ENCODE data around the gene DRC1. TPM values are rescaled to one million over a fixed set of nuclear protein-coding genes. Genes with fewer than 3 reads are reported as not detected.

The DRC1 gene
- total RNA-seq, 2 donors from 2014 or later, result 0.33 to 0.48 TPM

DNA sequence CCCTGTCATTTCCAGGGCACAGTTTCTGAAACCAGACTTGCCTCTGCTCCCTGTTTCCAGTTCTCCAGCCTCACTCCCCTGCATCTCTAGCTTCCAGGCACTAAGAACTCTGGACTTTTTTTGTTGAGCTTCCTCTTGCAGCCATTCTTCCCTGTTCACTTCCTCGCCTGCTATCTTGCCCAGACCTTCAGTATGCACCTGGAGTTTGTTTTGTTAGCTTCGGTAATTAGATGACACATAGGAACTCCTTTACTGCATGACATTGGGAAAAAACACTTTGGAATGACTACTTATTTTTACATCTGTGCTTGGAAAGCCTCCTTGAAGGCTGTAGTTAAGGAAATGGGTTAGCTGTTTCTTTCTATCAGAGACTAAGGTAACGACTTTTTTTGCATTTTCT is 41.0 kb downstream of the DRC1 start:
- Mint-ChIP-seq H3K27ac (no peak overlapping the region), H3K27me3 (ENCODE audit: insufficient read depth) (peaks cover 3% of the 10 kb centered on the region), H3K36me3 (ENCODE audit: low read depth) (no peaks in the 10 kb centered on the region), H3K9me3 (peaks cover 5% of the 10 kb centered on the region), H3K4me3 (no peak overlapping the region), H3K4me1 (peaks cover 13% of the 10 kb centered on the region)
- no peak for DNase-seq
- Histone ChIP-seq H3K36me3 (ENCODE audit: control insufficient read depth, insufficient read depth, low read length) (no peaks in the 10 kb centered on the region), H3K27ac (ENCODE audit: low read depth, low read length) (no peak overlapping the region), H3K9me3 (ENCODE audit: control insufficient read depth, low read length) (no peaks in the 10 kb centered on the region), H3K27me3 (ENCODE audit: control insufficient read depth, insufficient read depth, low read length, poor library complexity, severe bottlenecking) (no peaks in the 10 kb centered on the region), H3K9ac (ENCODE audit: extremely low read depth, low read length, poor library complexity, severe bottlenecking) (no peak overlapping the region), H3K4me3 (ENCODE audit: low read length) (no peak overlapping the region), H3K4me1 (ENCODE audit: control insufficient read depth, insufficient read depth, low read length) (peaks cover 5% of the 10 kb centered on the region)
- 86 to 87% methylated on average over 3 of the region's 3 CpGs for WGBS, 2 experiments (ENCODE audit: insufficient coverage in 1 of 2, insufficient read length in 1 of 2)
- TF ChIP-seq, protein P1, sequence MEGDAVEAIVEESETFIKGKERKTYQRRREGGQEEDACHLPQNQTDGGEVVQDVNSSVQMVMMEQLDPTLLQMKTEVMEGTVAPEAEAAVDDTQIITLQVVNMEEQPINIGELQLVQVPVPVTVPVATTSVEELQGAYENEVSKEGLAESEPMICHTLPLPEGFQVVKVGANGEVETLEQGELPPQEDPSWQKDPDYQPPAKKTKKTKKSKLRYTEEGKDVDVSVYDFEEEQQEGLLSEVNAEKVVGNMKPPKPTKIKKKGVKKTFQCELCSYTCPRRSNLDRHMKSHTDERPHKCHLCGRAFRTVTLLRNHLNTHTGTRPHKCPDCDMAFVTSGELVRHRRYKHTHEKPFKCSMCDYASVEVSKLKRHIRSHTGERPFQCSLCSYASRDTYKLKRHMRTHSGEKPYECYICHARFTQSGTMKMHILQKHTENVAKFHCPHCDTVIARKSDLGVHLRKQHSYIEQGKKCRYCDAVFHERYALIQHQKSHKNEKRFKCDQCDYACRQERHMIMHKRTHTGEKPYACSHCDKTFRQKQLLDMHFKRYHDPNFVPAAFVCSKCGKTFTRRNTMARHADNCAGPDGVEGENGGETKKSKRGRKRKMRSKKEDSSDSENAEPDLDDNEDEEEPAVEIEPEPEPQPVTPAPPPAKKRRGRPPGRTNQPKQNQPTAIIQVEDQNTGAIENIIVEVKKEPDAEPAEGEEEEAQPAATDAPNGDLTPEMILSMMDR (conservative IDR thresholded peaks at IDR 0.05), result no peak

DNA sequence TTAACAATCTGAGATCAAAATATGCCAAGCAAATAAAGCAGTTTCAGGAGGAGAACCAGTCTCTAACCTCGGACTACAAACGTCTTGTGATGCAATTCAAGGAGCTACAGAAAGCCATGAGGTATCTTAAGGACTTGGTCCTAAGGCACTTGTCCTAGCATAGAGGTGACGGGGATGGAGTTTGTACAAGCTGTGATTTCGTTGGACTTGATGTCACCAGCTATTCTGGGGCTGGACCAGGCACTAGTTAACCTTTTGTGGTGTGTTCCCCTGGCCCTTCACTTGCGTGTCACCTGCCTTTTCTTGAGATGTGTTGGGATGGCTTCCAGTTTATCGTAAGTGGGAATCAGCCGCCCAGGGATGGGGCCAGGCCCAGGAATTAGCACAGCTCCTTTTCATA is 42.5 kb downstream of the DRC1 start:
- no peak overlapping the region for H3K4me3 Mint-ChIP-seq
- 91 to 100% methylated on average over 4 to 7 of the region's 7 CpGs for WGBS, 2 experiments (ENCODE audit: insufficient coverage in 1 of 2, insufficient read length in 1 of 2)

DNA sequence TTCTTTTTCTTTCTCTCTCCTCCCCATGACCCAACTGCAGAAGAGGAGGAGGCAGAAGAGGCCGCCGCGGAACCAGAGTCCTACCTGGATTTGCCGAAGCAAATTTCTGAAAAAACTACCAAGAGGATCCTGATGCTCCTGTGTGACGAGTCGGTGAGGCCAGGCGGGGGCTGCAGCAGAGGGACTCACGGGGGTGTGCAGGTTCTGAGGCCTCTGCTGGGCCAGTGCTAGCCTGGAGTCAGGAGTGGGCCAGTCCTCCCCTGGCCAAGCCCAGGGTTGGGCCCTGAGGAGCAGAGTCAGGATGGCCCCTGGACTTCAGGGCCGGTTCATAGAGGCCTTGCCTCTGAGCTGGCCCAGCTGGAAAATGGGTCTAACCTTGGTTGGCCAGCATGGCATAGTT is 46.9 kb downstream of the DRC1 start:
- H3K4me1 Mint-ChIP-seq, result no peaks in the 10 kb centered on the region
- H3K36me3 Mint-ChIP-seq (ENCODE audit: low read depth), result no peaks in the 10 kb centered on the region
- peaks cover 5% of the 10 kb centered on the region for H3K27me3 Mint-ChIP-seq (ENCODE audit: insufficient read depth)
- no peak overlapping the region for H3K4me3 Mint-ChIP-seq
- no peak overlapping the region for H3K9ac ChIP-seq (ENCODE audit: extremely low read depth, low read length, poor library complexity, severe bottlenecking)
- TF ChIP-seq, protein P1 (conservative IDR thresholded peaks at IDR 0.05), result no peak
- peak; percentile 39 for DNase-seq
- H3K36me3 ChIP-seq (ENCODE audit: control insufficient read depth, insufficient read depth, low read length), result no peaks in the 10 kb centered on the region
- H3K27ac Mint-ChIP-seq, result no peak overlapping the region
- H3K9me3 ChIP-seq (ENCODE audit: control insufficient read depth, low read length), result no peaks in the 10 kb centered on the region
- WGBS, 2 experiments (ENCODE audit: insufficient coverage in 1 of 2, insufficient read length in 1 of 2), result 90% methylated on average over 6 to 9 of the region's 9 CpGs
- no peak overlapping the region for H3K4me3 ChIP-seq (ENCODE audit: low read length)
- no peaks in the 10 kb centered on the region for H3K27me3 ChIP-seq (ENCODE audit: control insufficient read depth, insufficient read depth, low read length, poor library complexity, severe bottlenecking)
- peaks cover 5% of the 10 kb centered on the region for H3K9me3 Mint-ChIP-seq
- H3K27ac ChIP-seq (ENCODE audit: low read depth, low read length), result no peak overlapping the region
- H3K4me1 ChIP-seq (ENCODE audit: control insufficient read depth, insufficient read depth, low read length), result no peaks in the 10 kb centered on the region

More for the DNA sequence above, 42.5 kb downstream of the DRC1 start:
- Histone ChIP-seq H3K36me3 (ENCODE audit: control insufficient read depth, insufficient read depth, low read length) (no peaks in the 10 kb centered on the region), H3K27ac (ENCODE audit: low read depth, low read length) (no peak overlapping the region), H3K9me3 (ENCODE audit: control insufficient read depth, low read length) (no peaks in the 10 kb centered on the region), H3K4me3 (ENCODE audit: low read length) (no peak overlapping the region), H3K27me3 (ENCODE audit: control insufficient read depth, insufficient read depth, low read length, poor library complexity, severe bottlenecking) (no peaks in the 10 kb centered on the region), H3K4me1 (ENCODE audit: control insufficient read depth, insufficient read depth, low read length) (peaks cover 3% of the 10 kb centered on the region), H3K9ac (ENCODE audit: extremely low read depth, low read length, poor library complexity, severe bottlenecking) (no peak overlapping the region)
- H3K27ac Mint-ChIP-seq, result no peak overlapping the region
- DNase-seq, result no peak
- no peaks in the 10 kb centered on the region for H3K27me3 Mint-ChIP-seq (ENCODE audit: insufficient read depth)
- H3K36me3 Mint-ChIP-seq (ENCODE audit: low read depth), result no peaks in the 10 kb centered on the region
- H3K4me1 Mint-ChIP-seq, result peaks cover 4% of the 10 kb centered on the region
- TF ChIP-seq, protein P1 (conservative IDR thresholded peaks at IDR 0.05), result no peak
- peaks cover 5% of the 10 kb centered on the region for H3K9me3 Mint-ChIP-seq

All from endodermal cell (in vitro differentiated cells).